ENCODE data around the gene SCN9A. TPM values are rescaled to one million over a fixed set of nuclear protein-coding genes. Genes with fewer than 3 reads are reported as not detected.
A peak's percentile ranks its signal among the peaks of the same experiment; 100 is the strongest.

The SCN9A gene
- total and polyA plus RNA-seq, 2 experiments from 2014 or later = 1.4 TPM

DNA sequence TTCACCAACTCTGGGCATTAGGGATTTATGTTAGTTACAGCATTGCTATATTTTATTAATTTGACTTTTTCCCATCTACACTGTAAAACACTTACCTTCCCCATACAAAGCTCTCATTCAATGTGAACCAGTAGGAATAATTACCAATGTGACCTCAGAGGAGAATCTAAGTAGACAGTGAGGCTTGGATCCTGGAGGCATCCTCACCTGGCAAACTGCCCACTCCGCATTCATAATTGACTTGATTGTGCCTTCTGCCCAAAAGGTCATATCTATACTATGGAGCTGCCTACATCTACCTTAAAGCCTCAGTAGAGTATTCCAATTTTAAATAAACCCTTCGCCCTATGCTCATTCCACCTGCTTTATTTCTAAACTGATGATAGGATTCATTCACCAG is 202.5 kb downstream of the SCN9A start:
- H3K4me1 ChIP-seq (ENCODE audit: low read depth) = no peaks in the 10 kb centered on the region
- no peaks in the 10 kb centered on the region for H3K27me3 ChIP-seq
- TF ChIP-seq, protein P1, sequence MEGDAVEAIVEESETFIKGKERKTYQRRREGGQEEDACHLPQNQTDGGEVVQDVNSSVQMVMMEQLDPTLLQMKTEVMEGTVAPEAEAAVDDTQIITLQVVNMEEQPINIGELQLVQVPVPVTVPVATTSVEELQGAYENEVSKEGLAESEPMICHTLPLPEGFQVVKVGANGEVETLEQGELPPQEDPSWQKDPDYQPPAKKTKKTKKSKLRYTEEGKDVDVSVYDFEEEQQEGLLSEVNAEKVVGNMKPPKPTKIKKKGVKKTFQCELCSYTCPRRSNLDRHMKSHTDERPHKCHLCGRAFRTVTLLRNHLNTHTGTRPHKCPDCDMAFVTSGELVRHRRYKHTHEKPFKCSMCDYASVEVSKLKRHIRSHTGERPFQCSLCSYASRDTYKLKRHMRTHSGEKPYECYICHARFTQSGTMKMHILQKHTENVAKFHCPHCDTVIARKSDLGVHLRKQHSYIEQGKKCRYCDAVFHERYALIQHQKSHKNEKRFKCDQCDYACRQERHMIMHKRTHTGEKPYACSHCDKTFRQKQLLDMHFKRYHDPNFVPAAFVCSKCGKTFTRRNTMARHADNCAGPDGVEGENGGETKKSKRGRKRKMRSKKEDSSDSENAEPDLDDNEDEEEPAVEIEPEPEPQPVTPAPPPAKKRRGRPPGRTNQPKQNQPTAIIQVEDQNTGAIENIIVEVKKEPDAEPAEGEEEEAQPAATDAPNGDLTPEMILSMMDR (IDR thresholded peaks at IDR 0.05; ENCODE audit: low read depth, low read length) = no peak
- H3K27ac ChIP-seq = no peak overlapping the region
- H3K4me3 ChIP-seq = no peak overlapping the region
- H3K9me3 ChIP-seq (ENCODE audit: low read depth) = no peaks in the 10 kb centered on the region
- no peak for DNase-seq (ENCODE audit: low read depth in 1 of 2, low spot score in 1 of 2)
- H3K36me3 ChIP-seq = no peaks in the 10 kb centered on the region

DNA sequence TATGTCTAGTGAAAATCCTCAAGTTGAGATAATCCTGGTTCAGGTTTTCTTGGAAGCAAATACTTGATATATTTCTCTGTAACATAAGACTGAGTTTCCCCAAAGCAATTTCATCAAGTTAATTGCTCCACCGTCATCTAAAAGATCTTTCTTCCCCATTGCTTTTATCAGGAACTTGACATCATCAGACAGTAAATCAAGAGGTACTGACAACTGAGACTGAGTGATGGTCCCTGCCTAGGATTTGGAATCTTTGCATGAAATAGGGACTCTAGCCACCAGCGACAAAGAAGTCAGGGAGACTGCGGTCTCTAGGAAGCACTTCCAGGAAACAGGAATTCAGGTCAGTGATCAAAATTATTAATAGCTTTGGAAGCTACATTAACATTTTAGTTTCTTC is 204.5 kb downstream of the SCN9A start:
- H3K4me1 ChIP-seq (ENCODE audit: low read depth) = no peaks in the 10 kb centered on the region
- TF ChIP-seq, protein P1 (IDR thresholded peaks at IDR 0.05; ENCODE audit: low read depth, low read length) = no peak
- no peak overlapping the region for H3K27ac ChIP-seq
- no peaks in the 10 kb centered on the region for H3K36me3 ChIP-seq
- no peak for DNase-seq (ENCODE audit: low read depth in 1 of 2, low spot score in 1 of 2)
- no peaks in the 10 kb centered on the region for H3K9me3 ChIP-seq (ENCODE audit: low read depth)
- no peaks in the 10 kb centered on the region for H3K27me3 ChIP-seq
- H3K4me3 ChIP-seq = no peak overlapping the region

DNA sequence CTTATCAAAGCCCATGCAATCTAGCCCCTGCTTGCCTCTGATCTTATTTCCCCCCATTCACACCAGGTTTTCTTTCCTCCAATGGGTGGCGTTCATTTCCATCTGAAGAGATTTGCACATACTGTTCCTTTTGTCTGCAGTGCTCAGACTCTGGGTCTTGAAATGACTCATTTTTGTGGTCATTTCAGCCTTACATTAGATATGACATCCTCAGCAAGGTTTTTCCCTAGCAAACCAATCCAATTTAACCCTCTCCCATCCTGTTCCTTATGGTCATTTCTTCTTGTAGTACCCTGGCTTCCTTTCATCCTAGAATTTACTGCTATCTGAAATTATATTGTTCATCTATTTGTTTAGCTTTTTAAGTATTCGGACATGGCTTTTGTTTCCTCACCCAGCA is 205.4 kb downstream of the SCN9A start:
- peak in 1 of 2 donors; percentile 56 for DNase-seq (ENCODE audit: low read depth in 1 of 2, low spot score in 1 of 2)
- Histone ChIP-seq H3K36me3 (no peaks in the 10 kb centered on the region), H3K27ac (no peak overlapping the region), H3K4me1 (ENCODE audit: low read depth) (no peaks in the 10 kb centered on the region), H3K27me3 (no peaks in the 10 kb centered on the region), H3K9me3 (ENCODE audit: low read depth) (no peaks in the 10 kb centered on the region), H3K4me3 (no peak overlapping the region)
- TF ChIP-seq, protein P1 (IDR thresholded peaks at IDR 0.05; ENCODE audit: low read depth, low read length) = no peak

DNA sequence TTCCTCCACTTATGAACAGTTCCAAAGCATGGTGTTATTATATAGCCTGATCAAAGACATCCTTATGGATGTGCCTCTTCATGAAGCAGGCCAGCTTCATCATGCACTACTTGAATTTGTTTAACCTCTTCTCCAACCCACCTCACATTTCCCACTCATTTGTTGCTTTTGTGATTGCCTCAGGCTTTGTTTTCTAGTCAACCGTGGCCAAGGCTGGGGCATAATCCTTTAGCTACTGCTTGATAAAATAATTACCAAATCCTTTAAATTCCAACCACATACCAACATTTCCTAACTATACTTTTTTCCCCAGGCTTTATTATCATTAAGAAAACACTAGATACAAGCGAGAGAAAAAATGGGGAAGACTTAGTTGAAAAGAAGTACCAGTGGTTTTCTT is 208.3 kb downstream of the SCN9A start:
- no peaks in the 10 kb centered on the region for H3K36me3 ChIP-seq
- DNase-seq (ENCODE audit: low read depth in 1 of 2, low spot score in 1 of 2) = peak in 1 of 2 donors; percentile 65
- H3K27ac ChIP-seq = no peak overlapping the region
- H3K4me3 ChIP-seq = no peak overlapping the region
- TF ChIP-seq, protein P1 (IDR thresholded peaks at IDR 0.05; ENCODE audit: low read depth, low read length) = no peak
- H3K27me3 ChIP-seq = no peaks in the 10 kb centered on the region
- no peaks in the 10 kb centered on the region for H3K9me3 ChIP-seq (ENCODE audit: low read depth)
- no peaks in the 10 kb centered on the region for H3K4me1 ChIP-seq (ENCODE audit: low read depth)

DNA sequence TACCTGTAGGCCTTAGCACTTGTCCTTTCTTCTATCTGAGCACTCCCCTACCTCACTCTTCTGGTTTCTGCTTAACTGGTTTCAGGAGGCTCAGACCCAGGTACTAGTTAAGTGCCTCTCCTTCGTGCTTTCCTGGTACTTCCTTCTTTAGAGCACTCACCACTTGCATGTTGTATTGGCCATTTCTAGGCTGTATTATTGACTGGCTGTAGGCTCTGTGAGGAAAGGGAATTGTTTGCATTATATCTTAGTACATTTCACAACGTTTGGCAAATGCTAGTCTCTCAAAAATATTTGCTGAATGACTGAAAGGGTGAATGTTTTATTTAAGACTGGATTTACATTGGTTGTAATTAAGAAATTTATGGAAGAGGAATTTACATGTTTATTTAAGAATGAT is 212.0 kb downstream of the SCN9A start:
- TF ChIP-seq, protein P1 (IDR thresholded peaks at IDR 0.05; ENCODE audit: low read depth, low read length) = no peak
- Histone ChIP-seq H3K27ac (no peak overlapping the region), H3K27me3 (no peaks in the 10 kb centered on the region), H3K36me3 (no peaks in the 10 kb centered on the region), H3K9me3 (ENCODE audit: low read depth) (no peaks in the 10 kb centered on the region), H3K4me3 (no peak overlapping the region), H3K4me1 (ENCODE audit: low read depth) (no peaks in the 10 kb centered on the region)
- no peak for DNase-seq (ENCODE audit: low read depth in 1 of 2, low spot score in 1 of 2)

DNA sequence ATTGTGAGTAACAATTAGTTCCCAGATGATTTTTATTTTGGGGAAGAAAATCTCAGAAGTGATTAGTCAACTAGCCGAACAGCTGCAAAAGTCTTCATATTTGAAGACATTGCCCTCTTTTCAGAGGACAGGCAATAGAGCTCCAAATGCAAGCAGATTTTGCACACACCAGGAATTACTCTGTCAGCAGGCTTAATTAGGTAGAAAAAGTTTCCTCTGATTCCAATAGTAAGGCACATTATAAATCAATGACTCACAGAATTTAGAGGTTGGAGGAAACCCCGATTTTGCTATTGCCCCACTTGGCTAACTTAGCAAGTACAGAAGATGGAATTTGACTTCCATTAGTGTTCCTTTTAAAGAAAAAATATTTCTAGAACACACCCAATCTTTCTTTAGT is 217.2 kb downstream of the SCN9A start:
- Histone ChIP-seq H3K9me3 (ENCODE audit: low read depth) (no peaks in the 10 kb centered on the region), H3K4me3 (no peak overlapping the region), H3K36me3 (no peaks in the 10 kb centered on the region), H3K4me1 (ENCODE audit: low read depth) (no peaks in the 10 kb centered on the region), H3K27me3 (no peaks in the 10 kb centered on the region), H3K27ac (no peak overlapping the region)
- TF ChIP-seq, protein P1 (IDR thresholded peaks at IDR 0.05; ENCODE audit: low read depth, low read length) = no peak
- no peak for DNase-seq (ENCODE audit: low read depth in 1 of 2, low spot score in 1 of 2)

Data from cardiac muscle cell (in vitro differentiated cells and primary cell).